RWPE1 (cell line): ENCODE data around the gene RALGAPA2.
"Not testable (repeated sequence)": the region's sequence is repeated elsewhere in the genome, so short reads cannot be mapped to it uniquely, and the experiment has no call there.

ENCODE experiments used
- CTCF ChIA-PET: fragments of 350-600 bp; sonication (Branson Sonifier 250); formaldehyde crosslinking; extraction: SDS; loops from one replicate; lab custom pipeline; 2021; lab: Yijun Ruan, JAX
- POLR2A ChIA-PET: fragments of 400-600 bp; formaldehyde crosslinking; extraction: SDS; loops from one replicate; lab custom pipeline; 2020; ENCODE audit warnings: antibody characterized with exemption; ENCODE audit not compliant: low non-redundant PET; lab: Yijun Ruan, JAX
- DNase-seq: peaks from one replicate; pipeline ENCODE4 v3.0.0; 2012; ENCODE audit warnings: low spot score
- H3K27ac ChIP-seq: fragments of 450-650 bp; 2 replicates; pipeline ENCODE4 v1.5.1; 2017
- TF ChIP-seq, protein P1 (sequence below): fragments of 450-650 bp; conservative IDR thresholded peaks from 2 replicates; pipeline ENCODE4 v1.5.1; 2017; ENCODE audit warnings: low read depth, mild to moderate bottlenecking

Gene RALGAPA2

DNA sequence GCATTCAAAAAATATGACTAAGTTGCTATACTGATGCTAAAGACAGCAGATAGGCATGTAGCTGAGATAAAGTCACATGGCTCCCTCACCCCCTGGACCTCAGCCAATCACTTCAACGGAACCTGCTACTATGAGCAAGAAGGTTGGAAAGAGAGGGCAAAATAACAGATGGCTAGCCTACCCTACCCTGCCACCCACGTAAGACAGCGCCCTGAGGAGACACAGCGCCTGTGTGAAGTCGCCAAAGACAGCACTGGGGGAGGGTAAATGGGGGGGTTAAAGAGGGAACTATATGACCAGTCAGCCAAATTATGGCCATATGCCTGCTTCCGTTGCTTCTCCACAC is 163.2 kb downstream of the RALGAPA2 start:
- POLR2A ChIA-PET = no interaction called here
- CTCF ChIA-PET = interaction anchor here (0.5 kb wide), 1 partner anchor 36 kb away, joined by 3 read pairs; no protein-coding TSS in a partner anchor
- H3K27ac ChIP-seq = peak overlapping the region; percentile 60
- peak; percentile 59 for DNase-seq
- TF ChIP-seq, protein P1, sequence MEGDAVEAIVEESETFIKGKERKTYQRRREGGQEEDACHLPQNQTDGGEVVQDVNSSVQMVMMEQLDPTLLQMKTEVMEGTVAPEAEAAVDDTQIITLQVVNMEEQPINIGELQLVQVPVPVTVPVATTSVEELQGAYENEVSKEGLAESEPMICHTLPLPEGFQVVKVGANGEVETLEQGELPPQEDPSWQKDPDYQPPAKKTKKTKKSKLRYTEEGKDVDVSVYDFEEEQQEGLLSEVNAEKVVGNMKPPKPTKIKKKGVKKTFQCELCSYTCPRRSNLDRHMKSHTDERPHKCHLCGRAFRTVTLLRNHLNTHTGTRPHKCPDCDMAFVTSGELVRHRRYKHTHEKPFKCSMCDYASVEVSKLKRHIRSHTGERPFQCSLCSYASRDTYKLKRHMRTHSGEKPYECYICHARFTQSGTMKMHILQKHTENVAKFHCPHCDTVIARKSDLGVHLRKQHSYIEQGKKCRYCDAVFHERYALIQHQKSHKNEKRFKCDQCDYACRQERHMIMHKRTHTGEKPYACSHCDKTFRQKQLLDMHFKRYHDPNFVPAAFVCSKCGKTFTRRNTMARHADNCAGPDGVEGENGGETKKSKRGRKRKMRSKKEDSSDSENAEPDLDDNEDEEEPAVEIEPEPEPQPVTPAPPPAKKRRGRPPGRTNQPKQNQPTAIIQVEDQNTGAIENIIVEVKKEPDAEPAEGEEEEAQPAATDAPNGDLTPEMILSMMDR = no peak

DNA sequence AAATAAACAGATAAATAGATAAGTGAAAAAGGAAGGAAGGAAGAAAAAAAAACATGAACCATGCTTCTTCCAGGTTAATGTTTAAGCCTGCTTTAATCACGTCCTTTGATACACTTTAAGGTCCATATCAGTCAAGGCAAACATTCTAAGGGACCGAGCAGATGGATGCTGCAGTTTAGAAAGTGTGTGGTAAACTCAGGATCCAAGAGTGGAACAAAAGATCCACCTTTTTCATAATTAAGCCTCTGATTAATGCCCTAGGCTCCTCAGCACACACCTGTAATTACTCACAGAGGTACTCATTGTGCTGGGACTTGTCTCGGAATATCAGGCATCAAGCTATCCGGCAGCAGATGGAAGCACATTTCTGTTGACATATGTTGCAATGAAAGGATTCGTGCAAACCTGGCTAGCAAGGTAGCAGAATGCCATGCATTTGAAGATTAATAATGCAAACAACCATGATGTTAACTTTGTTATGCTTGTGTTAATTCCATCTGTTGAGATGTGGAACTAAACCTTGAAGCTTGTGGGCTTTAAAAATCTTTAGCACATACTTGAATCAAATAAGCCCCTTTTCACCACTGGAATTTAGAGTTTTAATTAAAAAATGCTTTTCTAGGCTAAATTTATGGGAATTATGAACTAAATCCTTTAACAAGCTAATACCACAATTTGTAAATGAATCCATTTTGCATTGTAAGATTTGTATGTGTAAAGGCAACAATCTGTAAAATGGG is 163.7 kb downstream of the RALGAPA2 start:
- ChIA-PET POLR2A (no interaction called here), CTCF (interaction anchor here (0.5 to 0.7 kb wide), 2 partner anchors 35 to 92 kb away, joined by 3 read pairs; no protein-coding TSS in a partner anchor)

DNA sequence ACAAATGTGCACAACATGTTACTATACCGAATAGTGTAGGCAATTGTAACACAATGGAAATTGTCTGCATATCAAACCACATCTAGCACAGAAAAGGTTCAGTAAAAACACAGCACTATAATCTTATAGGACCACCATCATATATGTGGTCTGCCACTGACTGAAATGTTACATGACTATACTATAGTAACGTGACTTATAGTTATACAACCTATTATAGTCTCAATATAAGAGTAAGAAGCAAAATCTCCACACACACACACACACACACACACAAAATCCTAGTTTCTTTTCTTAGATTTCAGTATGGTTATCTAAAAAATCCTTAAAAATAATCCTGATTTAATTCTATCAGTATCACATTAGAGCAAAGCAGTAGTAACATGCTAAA is 164.6 kb downstream of the RALGAPA2 start:
- ChIA-PET CTCF (no interaction called here), POLR2A (no interaction called here)
- H3K27ac ChIP-seq = no peak overlapping the region
- TF ChIP-seq, protein P1 = no peak
- no peak for DNase-seq

More for the DNA sequence above, 163.7 kb downstream of the RALGAPA2 start:
- DNase-seq = peak; percentile 84
- TF ChIP-seq, protein P1 = no peak
- H3K27ac ChIP-seq = peak overlapping the region; percentile 60

DNA sequence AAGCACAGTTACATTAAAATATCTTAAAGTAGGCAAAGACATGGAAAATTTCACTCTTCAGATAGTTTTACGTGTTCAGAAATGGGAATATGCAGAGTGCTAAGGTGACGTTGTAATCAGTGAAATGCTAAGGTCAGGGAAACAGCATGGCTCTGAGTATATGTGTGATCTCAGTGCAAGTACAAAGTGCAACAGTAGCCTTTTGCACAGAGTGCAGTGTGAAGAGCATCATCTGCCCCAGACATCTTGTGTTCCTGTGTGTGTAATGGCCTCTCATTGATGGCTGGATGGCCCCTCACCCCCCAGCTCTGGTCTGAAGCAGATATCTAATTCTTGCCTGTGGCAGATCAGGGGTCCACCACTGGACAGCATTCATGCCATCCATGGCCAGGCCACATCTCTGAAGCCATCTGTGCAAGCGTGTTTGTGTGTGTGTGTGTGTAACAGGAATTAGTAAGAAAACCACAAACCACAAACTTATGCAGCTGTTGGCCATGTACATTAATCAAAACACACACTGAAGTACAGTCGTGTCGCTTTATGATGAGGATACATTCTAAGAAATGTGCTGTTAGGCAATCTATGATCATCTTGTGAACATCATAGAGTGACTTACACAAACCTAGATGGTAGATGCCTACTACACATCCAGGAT is 165.1 kb downstream of the RALGAPA2 start:
- POLR2A ChIA-PET = no interaction called here
- DNase-seq = no peak
- TF ChIP-seq, protein P1 = no peak
- CTCF ChIA-PET = no interaction called here
- no peak overlapping the region for H3K27ac ChIP-seq

DNA sequence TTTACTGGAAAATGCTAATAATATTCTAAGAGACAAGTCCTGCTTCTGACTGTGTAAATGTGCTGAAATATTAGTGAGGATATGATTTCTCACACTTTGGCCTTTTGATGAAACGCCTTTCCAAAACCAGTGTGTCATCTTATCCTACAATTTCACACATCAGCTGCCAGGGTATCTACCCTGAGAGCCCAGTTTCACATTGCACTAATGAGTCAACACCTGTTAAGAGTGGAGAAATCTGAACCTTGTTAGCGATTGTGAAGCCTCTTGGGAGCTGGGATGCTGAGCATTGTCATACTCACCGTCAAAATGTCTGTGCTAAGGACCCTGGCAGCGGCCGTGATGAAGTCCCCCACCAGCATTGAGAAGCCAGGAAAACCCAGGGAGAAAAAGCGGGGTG is 166.0 kb downstream of the RALGAPA2 start:
- no peak overlapping the region for H3K27ac ChIP-seq
- ChIA-PET CTCF (no interaction called here), POLR2A (no interaction called here)
- peak; percentile 27 for DNase-seq
- TF ChIP-seq, protein P1 = no peak

DNA sequence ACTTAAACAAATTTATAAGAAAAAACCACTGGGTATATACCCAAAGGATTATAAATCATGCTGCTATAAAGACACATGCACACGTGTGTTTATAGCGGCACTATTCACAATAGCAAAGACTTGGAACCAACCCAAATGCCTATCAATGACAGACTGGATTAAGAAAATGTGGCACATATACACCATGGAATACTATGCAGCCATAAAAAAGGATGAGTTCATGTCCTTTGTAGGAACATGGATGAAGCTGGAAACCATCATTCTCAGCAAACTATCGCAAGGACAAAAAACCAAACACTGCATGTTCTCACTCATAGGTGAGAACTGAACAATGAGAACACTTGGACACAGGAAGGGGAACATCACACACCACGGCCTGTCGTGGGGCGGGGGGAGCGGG is 169.1 kb downstream of the RALGAPA2 start:
- DNase-seq, H3K27ac ChIP-seq, CTCF ChIA-PET, POLR2A ChIA-PET: not testable (repeated sequence)
